GM21390 (cell line): ENCODE results near the gene TNPO1.
"Not testable (repeated sequence)": the region's sequence is repeated elsewhere in the genome, so short reads cannot be mapped to it uniquely, and the experiment has no call there.

Experiments
- ATAC-seq: cut with Tn5 transposase; IDR thresholded peaks from one replicate; pipeline ENCODE4 v1.9.1; 2021; ENCODE audit not compliant: unreplicated experiment

TNPO1 gene

DNA sequence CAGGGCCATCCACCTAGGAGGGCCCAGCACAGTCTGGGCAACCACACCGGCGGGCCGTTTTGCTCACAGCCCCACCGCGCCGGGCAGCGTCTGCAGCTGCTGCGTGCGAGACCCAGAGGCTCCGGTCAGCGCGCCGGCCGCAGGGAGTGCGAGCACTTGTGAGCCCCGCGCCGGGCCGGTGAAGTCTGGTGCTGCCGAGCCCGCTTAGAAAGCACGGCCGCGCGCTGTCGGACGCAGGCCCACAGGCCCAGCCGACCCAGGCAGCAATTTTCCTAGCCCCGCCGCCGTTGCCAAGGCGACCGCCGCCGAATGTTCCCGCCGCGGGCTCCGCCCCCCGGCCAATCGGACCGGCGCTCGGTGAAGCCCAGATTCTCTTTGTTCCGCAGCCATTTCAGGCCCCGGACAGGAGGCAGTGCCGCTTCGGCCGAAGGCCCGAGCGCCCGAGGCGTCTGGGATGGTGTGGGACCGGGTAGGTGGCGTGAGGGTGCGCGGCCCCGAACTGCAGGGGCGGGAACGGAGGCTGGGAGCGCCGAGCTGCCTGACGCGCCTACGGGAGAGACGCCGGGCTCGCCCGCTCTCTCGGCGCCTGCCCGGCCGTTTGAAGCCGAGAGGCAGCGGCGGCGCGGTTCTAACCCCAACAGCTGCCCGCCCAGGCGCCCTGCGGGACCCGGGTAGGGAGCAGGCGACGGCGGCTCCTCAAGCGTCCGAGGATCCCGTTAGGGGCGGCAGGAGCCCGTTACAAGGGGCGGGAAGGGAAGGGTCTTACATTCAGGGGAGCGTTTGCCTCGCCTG lies at the start of gene TNPO1:
TNPO1 (plus strand) TSS at position 378 of the 792 bp plus-strand sequence; CDS start at position 455, 77 bp downstream.
- ATAC-seq: peak; percentile 76

DNA sequence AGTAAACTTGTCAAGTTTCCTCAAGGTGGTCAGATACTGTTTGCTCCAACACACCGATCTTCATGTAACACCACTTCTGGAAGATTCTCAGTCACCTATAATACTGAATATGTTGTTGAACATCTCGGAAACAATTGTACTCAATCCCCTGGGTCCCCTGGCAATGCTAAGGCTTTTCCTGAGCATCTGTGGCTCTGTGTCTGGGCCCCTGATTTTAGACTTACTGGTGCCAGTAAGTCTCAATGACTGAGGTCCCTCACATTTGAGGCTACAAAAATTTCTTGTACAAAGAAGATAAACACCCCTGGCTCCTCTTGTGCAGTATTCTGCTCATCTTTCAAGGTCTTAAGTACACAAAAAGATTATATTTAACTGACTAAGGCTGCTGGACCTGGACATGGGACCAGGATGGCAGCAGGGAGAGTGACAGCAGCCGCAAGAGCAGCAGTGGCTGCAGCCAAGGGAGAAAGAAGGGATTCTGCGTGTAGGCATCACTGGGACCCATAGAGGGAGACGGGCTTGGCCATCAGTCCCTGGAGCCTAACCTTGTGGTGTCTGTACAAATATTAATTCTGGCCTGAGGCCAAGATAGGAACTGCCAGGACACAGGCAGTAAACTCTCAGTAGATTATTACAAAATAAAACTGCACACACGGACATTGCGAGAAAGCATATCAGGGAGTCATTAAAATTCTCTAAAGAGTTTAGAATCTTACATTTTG lies 49.0 kb upstream of the TNPO1 start:
- no peak for ATAC-seq

DNA sequence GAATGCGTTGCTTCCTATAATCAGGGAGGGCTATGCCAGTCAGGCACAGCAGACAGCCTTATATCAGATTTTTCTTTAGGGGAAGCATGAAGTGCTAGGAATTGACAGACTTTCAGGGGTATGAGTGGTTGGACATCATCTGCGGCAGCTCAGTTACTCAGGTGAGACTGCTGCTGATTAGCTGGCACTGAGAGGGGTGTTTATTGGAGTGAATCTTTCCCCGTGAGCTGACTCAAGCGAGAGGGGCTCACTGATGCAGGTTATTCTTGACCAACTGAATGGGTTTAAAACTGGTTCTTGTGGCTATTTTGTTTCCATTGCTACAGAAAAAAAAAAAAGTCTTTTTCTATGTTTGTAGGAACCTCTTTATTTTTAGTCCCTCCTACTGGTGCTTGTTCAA lies 46.2 kb upstream of the TNPO1 start:
- ATAC-seq: no peak

DNA sequence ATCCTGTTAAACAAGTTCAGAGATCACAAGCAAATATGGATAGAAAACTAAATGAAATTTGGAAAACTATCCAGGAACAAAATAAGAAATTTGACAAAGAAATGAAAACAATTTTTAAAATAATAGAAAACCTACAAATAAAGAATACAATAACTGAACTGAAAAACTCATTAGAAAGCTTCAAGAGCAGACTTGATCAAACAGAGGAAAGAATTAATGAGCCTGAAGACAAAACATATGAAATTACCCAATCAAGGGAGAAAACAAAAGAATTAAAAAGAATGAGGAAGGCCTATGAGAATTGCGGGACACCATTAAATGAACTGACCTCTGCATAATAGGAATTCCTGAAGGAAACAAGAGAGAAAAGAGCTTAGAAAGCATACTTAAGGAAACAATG lies 39.8 kb upstream of the TNPO1 start:
- no peak for ATAC-seq

DNA sequence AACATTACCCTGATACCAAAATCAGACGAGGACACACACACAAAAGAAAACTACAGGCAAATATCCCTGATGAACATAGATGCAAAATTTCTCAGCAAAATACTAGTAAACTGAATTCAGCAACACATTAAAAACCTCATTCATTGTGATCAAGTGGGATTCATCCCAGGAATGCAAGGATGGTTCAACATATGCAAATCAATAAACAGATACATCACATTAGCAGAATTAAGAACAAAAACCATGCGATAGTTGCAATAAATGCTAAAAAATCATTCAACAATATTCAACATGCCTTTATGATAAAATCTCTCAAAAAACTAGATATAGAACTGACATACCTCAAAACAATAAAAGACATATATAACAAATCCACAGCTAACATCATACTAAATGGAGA lies 36.9 kb upstream of the TNPO1 start:
- no peak for ATAC-seq

DNA sequence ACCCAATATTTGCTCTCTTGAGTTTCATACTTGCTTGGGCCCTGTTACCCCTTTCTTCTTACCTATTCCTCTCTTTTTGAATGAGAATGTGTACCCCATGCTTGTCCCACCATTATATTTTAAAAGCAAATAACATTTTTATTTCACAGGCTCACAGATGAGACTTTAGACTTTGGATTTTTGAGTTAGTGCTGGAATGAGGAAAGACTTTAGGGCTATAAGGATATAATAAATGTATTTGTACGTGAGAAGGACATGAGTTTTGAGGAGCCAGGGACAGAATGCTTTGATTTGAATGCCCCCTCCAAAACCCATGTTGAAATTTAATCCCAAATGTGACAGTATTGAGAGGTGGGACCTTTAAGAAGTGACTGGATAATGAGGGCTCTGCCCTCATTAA lies 33.1 kb upstream of the TNPO1 start:
- no peak for ATAC-seq

DNA sequence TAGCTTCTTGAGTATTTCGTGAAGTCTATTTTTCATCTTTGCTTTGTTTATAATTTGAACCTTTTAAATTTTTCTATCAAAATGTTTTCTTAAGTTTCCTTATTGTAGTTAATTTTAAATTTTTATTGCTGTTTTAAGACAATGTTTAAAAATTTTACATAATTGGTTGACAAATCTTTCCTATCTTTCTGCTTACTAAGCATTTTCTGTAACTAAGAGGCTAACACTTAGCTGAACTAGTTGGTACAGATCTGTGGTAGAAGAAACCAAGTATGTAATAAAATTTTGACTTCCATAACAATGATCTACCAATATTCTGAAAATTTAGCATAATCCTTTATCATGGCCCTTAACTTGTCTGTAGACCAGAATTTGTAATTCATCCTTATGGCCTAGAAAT lies 32.3 kb upstream of the TNPO1 start:
- ATAC-seq: no peak

DNA sequence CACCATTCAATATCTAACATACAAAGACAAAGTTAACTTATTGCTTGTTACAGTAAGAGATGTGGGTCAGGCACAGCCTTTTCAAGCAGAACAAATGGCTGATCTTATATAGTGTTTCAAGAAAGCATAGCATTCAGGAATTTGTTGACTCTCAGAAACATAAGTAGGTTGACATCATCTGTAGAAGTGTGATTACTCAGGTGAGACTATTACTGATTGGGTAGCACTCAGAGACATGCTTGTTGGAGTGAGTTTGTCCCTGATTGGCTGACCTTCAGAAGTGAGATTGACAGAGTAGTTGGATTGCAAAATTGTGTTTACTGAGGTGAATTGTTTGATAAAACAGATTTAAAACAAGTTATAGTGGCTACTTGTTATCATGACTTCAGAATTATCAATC lies 30.7 kb upstream of the TNPO1 start:
- no peak for ATAC-seq

DNA sequence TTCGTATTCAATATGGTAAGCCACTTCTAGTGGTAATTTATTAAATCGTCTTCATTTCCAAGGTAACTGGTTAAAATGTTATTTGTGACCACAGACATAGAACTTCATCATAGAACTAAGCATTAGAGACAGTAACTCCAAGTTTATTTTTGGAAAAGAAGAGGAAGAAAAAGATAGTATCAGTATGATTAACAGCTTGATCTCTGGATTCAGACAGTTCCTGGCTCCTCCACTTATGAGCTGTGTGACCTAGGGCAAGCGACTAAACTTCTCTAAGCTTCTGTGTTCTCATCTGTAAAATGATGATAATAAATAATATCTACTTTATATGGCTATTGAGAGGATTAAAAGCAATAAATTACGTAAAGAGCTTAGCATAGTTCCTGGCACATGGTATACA lies 29.8 kb upstream of the TNPO1 start:
- ATAC-seq: no peak

DNA sequence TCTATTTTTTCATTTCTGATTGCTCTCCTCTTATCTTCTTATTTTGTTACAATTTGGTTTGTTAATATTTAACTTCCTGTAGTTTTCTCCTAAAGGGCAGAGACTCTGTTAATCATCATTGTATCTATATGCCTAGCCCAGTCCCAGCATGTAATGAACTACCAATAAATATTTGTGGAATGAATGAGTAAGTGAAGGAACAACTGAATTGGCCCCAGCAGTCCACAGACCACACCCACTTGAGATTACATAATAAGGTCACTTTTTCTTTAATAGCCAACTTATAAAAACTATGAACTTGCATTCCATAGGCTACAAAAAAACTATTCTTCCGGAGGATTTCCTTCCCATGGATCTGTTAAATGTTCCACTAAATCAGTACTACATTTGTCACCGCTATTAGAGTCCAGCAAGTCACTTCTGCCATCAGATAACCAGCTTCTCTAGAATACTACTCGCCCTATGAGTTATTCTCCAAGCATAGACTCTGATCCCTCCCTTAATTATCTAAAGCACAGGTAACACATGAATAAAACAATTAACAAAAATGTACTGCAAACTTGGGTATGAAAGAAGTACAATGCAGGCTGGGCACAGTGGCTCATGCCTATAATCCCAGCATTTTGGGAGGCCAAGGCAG lies 27.5 kb upstream of the TNPO1 start:
- ATAC-seq: no peak

DNA sequence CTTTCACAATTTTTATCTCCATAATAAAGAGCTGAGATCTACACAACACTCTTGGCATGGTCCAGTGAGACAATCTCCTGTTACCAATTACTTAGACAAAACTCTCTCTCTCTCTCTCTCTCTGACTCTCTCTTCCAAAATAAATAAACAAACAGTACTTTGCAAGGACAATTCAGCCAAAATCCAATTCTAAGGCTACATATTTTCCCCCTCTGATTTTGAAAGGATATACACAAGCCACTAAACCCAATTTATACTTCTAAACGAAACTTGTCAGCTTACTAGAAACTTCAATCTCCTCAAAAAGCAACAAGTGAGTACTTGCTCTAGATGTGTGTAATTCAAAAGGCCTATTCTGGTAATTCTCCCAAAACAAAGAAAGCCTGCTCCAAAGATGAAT lies 26.3 kb upstream of the TNPO1 start:
- ATAC-seq: no peak

DNA sequence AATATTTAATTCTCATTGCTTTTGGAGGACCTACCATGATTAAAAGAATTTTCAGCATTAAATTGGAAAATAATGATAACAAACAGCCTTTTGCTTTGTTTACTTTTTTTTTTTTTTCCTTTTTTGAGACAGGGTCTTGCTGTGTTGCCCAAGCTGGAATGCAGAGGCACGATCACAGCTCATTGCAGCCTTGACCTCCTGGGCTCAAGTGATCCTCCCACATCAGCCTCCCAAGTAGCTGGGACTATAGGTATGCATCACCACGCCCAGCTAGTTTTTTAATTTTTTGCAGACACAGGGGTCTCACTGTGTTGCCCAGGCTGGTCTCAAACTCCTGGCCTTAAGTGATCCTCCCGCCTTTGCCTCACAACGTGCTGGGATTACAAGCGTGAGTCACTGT lies 23.8 kb upstream of the TNPO1 start:
- not testable (repeated sequence) for ATAC-seq

DNA sequence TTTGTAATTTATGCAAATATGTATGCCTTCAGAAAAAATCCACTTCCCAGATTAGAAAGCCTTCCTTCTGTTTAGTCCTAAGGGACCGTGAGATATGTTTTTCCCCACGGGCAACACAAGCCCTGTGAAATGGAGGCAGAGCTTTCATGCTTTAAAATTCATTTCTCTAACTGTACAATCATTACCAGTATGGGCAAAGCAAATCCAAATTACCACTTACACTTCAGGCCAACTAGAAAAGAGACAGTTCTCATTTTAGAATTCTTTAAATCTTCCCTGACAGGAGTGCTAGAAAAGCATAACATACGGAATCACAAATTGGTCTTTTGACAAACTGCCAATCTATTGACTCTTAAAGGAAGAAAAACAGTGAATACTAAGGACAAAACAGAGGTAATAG lies 20.5 kb upstream of the TNPO1 start:
- ATAC-seq: no peak

DNA sequence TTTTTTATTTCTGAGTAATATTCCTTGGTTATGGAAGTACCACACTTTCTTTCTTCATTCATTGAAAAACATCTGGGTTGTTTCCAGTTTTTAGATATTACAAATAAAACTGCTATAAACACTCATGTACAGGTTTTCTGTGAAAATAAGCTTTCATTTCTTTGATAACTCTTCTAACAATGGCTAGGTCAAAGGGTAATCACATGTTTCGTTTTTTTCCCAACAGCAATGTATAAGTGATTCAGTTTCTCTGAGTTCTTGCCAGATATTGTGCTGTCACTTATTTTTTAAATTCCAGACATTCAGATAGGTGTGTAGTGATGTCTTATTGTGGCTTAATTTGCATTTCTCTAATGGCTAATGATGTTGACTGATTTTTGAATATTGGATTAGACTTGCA lies 16.7 kb upstream of the TNPO1 start:
- ATAC-seq: no peak

DNA sequence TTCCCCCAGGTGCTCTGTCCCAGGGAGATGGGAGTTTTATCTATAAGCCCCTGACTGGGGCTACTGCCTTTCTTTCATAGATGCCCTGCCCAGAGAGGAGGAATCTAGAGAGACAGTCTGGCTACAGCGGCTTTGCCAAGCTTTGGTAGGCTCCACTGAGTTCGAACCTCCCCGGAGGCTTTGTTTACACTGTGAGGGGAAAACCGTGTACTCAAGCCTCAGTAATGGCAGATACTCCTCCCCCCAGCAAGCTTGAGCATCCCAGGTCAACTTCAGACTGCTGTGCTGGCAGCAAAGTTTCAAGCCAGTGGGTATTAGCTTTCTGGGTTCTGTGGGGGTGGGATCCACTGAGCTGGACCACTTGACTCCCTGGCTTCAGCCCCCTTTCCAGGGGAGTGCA lies 7.8 kb upstream of the TNPO1 start:
- not testable (repeated sequence) for ATAC-seq

DNA sequence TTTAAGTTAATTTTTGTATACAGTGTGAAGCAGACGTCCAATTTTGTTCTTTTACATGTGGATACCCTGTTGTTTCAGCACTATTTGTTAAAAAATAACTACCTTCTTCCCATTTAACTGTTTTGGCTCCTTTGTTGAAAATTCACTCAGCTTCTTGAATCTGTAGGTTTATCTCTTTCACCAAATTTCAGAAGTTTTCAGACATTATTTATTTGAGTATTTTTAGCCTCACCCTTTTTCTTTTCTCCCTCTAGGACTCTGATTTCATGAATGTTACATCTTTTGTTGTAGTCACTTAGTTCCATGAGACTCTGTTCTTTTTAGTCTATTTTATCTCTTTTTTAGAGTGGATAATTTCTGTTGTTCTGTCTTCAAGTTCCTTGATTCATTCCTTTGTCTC lies 4.6 kb upstream of the TNPO1 start:
- ATAC-seq: no peak

DNA sequence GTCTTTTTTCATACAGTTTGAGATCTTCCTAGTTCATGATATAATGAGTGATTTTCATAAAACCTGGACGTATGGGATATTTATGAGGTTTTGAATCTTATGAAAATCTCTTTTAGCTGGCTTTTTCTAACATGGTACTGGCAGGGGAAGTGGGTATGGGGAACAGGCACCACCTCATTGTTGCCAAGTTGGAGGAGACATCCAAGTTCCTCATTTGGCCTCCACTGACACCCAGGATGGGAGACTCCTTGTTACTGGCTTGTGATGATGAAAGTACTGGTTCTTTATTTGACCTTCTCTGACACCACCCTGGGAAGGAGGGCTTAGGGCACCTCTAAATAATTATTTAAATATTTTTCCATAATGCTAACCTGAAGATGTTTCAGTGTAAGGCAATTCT lies 4.0 kb upstream of the TNPO1 start:
- no peak for ATAC-seq

DNA sequence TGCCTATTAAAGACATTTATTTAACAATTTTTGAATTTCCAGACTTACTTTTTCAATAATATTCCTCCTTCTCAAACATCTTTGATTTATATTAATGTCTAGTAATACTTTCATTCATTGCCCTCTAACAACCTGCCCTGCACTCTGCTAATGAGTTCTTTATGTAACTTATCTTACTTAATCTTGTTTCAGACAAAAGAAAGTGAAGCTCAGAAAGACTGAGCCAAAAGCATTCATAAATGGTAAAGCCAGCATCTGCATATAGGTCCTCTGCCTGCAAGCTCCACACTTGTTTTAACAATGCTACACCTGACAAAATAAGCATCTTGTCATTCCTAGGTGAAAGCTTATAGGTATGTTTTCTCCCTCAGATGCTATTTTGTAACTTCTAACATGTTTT lies 2.4 kb upstream of the TNPO1 start:
- ATAC-seq: no peak

DNA sequence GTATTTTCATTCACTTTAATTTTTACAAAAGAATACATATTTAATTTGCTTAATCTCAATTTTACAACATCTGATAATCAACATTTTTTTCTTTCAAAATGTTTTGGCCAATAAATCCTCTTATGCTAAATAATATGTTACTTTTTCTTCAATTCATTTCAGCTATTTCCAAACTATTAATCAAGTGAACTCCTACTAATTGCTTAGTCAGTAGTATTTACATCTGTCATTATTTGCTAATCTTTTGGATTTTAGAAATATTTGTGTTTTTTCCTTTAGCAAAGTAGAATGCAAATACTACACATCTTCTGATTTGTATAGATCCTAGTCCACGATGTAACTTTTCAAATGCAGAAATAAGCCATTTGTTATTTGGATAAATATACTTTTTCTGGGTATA lies 1.6 kb upstream of the TNPO1 start:
- no peak for ATAC-seq

DNA sequence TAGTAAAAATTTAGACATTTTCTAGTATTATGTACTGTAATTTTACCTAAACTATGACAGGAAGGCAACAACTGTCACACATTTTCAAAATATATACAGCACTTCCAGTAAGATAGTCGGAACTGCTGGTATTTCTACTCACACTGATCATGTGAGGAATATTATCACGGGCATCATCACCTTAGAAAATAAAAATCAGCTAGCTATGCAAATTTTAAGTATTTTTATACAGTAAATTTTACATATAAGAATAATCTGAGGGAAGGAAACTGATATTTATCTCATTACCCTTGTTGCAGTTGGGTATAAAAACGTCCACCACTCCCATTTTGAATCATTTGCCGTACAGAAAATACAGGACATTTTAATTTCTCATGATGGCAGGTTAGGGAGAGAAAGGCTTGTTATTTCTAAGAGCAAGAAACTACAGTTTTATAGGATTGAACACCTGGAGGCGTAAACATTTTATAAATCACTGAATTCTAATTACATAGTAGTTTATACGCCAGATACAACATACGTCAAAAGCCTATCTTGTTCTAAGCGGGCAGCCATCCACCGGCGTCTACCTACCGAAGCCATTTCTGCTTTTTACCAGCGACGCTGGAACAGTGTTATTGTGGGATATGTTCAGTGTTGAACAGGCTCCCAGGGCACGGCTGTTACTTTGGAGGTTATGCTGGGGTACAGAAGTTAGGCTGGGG lies 729 bp upstream of the TNPO1 start:
- no peak for ATAC-seq

DNA sequence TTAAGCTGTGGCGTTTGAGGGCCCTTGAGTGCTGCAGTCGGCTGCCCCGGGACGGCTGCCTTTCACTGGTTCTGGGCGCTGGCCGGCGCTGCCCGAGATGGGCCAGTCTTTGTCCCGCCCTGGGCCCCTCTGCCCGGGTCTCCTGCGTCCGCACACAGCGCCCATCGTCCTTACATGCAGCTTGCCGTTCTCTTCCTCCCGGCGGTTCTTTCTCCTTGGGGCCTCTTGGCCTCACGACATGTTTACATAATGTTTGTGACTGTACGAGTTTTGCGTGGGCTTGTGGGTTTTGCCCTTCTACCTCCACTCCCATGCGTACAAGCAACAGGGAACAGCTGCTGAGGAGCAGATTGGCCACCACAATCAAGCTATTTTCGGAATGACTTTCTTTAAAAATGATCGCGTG lies 618 bp downstream of the TNPO1 start:
- ATAC-seq: peak; percentile 27
